NB4 (cell line): ENCODE results near the gene MEGF11.

Source experiments
- DNase-seq: peaks from one replicate; pipeline ENCODE4 v3.0.0; 2010; ENCODE audit warnings: low read depth
- H3K4me3 ChIP-seq: one replicate; pipeline ENCODE4 v1.5.1; 2011; ENCODE audit warnings: mild to moderate bottlenecking, low read depth, low read length, moderate library complexity
- CTCF ChIP-seq: IDR thresholded peaks from one replicate; pipeline ENCODE4 v1.5.1; 2012; ENCODE audit warnings: low read depth, low read length
- MYC ChIP-seq: IDR thresholded peaks from 2 replicates; pipeline ENCODE4 v1.6.1; 2011; ENCODE audit warnings: low read depth, low read length
- POLR2A ChIP-seq: IDR thresholded peaks from 2 replicates; pipeline ENCODE4 v1.6.1; 2011; ENCODE audit warnings: mild to moderate bottlenecking; ENCODE audit not compliant: insufficient read length; ENCODE audit errors: extremely low read depth
- TF ChIP-seq, protein P1 (sequence below): IDR thresholded peaks from 2 replicates; pipeline ENCODE4 v1.6.1; 2011; ENCODE audit warnings: low read depth, low read length

Gene MEGF11

DNA sequence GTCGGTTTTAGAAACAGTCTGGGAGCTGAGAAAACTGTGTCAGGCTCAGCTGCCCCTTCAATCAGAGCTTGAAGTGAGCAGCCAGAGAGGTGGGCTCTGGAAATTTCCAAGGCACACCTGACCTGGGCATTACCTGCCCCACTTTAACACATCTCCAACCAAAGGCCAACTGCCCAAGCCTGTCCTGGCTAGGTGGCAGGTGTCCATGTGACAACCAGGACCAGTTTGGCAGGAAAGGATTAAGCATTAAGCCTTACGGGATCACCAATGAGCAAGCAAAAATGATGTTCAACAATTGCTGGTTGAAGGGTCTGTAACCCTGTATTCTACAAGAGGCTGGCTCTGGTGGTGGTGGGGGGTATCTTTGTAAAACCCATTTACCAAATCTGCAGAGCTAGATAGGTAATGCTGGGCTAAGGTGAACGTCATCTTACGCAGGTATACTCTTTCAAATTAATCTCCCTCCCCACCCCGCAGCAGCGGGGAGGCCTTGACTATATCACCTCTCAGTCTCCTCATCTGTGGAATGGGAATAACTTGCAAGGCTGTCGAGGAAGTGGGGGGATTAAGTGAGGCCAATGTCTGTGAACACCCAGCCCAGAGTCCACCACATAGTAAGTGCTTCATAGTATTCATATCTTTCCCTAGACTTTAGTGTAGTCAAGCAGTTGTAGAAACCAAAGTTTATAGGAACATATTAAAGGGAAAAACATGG, 183.2 kb downstream of the MEGF11 start:
- DNase-seq: no peak
- TF ChIP-seq, protein P1, sequence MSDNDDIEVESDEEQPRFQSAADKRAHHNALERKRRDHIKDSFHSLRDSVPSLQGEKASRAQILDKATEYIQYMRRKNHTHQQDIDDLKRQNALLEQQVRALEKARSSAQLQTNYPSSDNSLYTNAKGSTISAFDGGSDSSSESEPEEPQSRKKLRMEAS: no peak
- TF ChIP-seq CTCF: no peak
- no peak for TF ChIP-seq MYC
- TF ChIP-seq POLR2A: no peak
- no peak overlapping the region for H3K4me3 ChIP-seq

GRCh38 chr15:66069751-66070150, 183.8 kb downstream of the MEGF11 start:
- TF ChIP-seq MYC: no peak
- no peak for TF ChIP-seq CTCF
- no peak for TF ChIP-seq POLR2A
- TF ChIP-seq, protein P1: no peak
- no peak for DNase-seq
- no peak overlapping the region for H3K4me3 ChIP-seq

DNA sequence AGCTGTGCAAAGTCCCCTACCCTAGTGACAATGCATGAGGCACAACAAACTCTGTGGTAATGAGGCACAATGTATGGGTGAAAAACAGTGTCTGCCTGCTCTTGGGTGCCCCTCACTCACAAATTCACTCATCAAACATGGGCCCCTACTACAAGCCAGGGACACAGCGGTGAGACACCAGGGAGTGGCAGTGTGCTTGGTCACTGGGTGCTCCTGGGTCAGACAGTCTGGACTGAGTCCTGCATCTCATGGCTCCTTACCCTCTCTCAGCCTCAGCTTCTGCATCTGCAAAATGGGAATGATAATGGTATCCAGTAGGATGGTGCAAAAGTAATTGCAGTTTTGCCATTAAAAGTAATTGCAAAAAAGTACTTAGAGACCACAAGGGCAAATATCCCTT, 184.7 kb downstream of the MEGF11 start:
- no peak overlapping the region for H3K4me3 ChIP-seq
- TF ChIP-seq CTCF: no peak
- no peak for TF ChIP-seq MYC
- TF ChIP-seq POLR2A: no peak
- TF ChIP-seq, protein P1: no peak
- no peak for DNase-seq

- TF ChIP-seq CTCF: no peak
- no peak for TF ChIP-seq POLR2A
- no peak for TF ChIP-seq MYC
- TF ChIP-seq, protein P1: no peak
- DNase-seq: no peak
- no peak overlapping the region for H3K4me3 ChIP-seq
Measured at GRCh38 chr15:66067687-66068086, 185.9 kb downstream of the MEGF11 start.

- TF ChIP-seq MYC (no peak), POLR2A (no peak), CTCF (no peak)
- TF ChIP-seq, protein P1: no peak
Measured at GRCh38 chr15:66066481-66066880, 187.1 kb downstream of the MEGF11 start.

More at GRCh38 chr15:66066481-66066880, 187.1 kb downstream of the MEGF11 start:
- no peak for DNase-seq
- H3K4me3 ChIP-seq: no peak overlapping the region
